ENCODE measurements around the gene RNF144A. TPM values are rescaled to one million over a fixed set of nuclear protein-coding genes. Genes with fewer than 3 reads are reported as not detected.
A peak's percentile ranks its signal among the peaks of the same experiment; 100 is the strongest.

The RNF144A gene
- total and polyA plus RNA-seq, 10 of the 15 experiments (the other 5 are each of a cell fraction or from before 2014, with no cell fraction given), result 0.02 to 12.1 (median 0.48) TPM; not detected in 1

DNA sequence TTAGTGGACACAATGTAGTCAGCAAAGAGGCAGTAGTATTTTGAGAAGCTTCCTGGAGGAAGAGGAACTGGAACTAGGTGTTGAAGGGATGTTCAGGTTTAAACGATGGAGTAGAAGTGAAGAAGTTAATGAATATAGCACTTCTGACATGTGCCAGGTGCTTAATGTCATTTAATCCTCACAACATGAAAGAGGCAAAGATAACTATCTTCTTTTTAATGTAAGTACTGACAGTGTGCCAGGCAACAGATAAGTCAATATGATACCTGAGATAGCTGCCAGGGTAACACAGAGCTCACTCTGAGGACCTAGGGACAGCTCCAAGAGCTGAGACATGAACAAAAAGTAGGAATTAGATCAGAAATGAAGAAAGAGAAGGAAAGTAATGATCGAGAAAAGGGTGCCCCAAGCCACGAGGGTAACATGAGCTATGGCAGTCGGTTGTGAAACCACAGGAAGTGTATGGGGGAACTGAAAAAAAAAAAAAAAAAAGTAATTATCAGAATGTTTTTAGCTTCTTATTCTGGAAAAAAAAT lies 140.7 kb downstream of the RNF144A start:
- in situ Hi-C loops (cut with MboI), result no loop called here
- Histone ChIP-seq H3K79me2 (ENCODE audit: control insufficient read depth, insufficient read depth, low read length) (no peaks in the 10 kb centered on the region), H4K20me1 (ENCODE audit: control insufficient read depth, insufficient read depth) (no peaks in the 10 kb centered on the region), H3K9me3 (replicated peaks; ENCODE audit: control insufficient read depth, insufficient read depth, low read length) (peaks cover 2% of the 10 kb centered on the region; the same call in 2 of the 3 replicates), H3K9ac (ENCODE audit: control insufficient read depth, insufficient read depth, low read length) (no peak overlapping the region), H3K4me2 (ENCODE audit: control insufficient read depth, insufficient read depth) (peak overlapping the region; percentile 76), H3K4me3 (no peak overlapping the region), H3K36me3 (ENCODE audit: control insufficient read depth in 2 of 2, insufficient read depth in 2 of 2, low read length in 1 of 2) (no peaks in the 10 kb centered on the region), H2AFZ (ENCODE audit: control insufficient read depth, low read depth, low read length) (no peak overlapping the region), H3K27me3 (replicated peaks in 1 of 2; ENCODE audit: control insufficient read depth in 2 of 2, insufficient read depth in 2 of 2, low read length in 1 of 2) (no peaks in the 10 kb centered on the region), H3K27ac (ENCODE audit: control insufficient read depth, insufficient read depth) (peak overlapping the region; percentile 18; the same call in 1 of the 2 replicates), H3K4me1 (ENCODE audit: control insufficient read depth, insufficient read depth, low read length) (peaks cover 13% of the 10 kb centered on the region)
- intact Hi-C loops (cut with micrococcal nuclease; ENCODE audit: unreplicated experiment), result loop anchor here (10.0 kb wide), 1 partner anchor 703 kb away; no protein-coding TSS in a partner anchor
- SMC1A ChIA-PET (ENCODE audit: uncharacterized antibody, unreplicated experiment), result interaction anchor here (0.6 to 2.2 kb wide), 13 partner anchors 8 to 1547 kb away, joined by 3 to 12 read pairs (median 4); no protein-coding TSS in a partner anchor
- WGBS (ENCODE audit: insufficient coverage, insufficient replicate concordance, low lambda C conversion rate, missing lambda C conversion rate), result 0% methylated on average over 4 of the region's 4 CpGs
- FAIRE-seq, result no peak
- no TSS peak for BruUV-seq (replicated peaks)
- POLR2A ChIA-PET, result interaction anchor here (1.0 kb wide), 1 partner anchor 1454 kb away, joined by 3 read pairs; no protein-coding TSS in a partner anchor
- ATAC-seq, result peak; percentile 82
- DNase-seq (ENCODE audit: low read depth, low spot score), result peak; percentile 48
- RAD21 ChIA-PET (ENCODE audit: unreplicated experiment), result interaction anchor here (0.7 to 1.8 kb wide), 8 partner anchors 9 to 138 kb away, joined by 3 to 6 read pairs (median 3); no protein-coding TSS in a partner anchor
- CTCF ChIA-PET, result interaction anchor here (0.6 to 3.0 kb wide), 15 partner anchors 12 to 1927 kb away, joined by 3 to 38 read pairs (median 4); no protein-coding TSS in a partner anchor
- TF ChIP-seq, protein P1, sequence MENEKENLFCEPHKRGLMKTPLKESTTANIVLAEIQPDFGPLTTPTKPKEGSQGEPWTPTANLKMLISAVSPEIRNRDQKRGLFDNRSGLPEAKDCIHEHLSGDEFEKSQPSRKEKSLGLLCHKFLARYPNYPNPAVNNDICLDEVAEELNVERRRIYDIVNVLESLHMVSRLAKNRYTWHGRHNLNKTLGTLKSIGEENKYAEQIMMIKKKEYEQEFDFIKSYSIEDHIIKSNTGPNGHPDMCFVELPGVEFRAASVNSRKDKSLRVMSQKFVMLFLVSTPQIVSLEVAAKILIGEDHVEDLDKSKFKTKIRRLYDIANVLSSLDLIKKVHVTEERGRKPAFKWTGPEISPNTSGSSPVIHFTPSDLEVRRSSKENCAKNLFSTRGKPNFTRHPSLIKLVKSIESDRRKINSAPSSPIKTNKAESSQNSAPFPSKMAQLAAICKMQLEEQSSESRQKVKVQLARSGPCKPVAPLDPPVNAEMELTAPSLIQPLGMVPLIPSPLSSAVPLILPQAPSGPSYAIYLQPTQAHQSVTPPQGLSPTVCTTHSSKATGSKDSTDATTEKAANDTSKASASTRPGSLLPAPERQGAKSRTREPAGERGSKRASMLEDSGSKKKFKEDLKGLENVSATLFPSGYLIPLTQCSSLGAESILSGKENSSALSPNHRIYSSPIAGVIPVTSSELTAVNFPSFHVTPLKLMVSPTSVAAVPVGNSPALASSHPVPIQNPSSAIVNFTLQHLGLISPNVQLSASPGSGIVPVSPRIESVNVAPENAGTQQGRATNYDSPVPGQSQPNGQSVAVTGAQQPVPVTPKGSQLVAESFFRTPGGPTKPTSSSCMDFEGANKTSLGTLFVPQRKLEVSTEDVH (IDR thresholded peaks at IDR 0.05; ENCODE audit: low read depth, partially characterized antibody), result no peak
- TF ChIP-seq DPF2 (IDR thresholded peaks at IDR 0.05) (peak; percentile 57; the same call in 1 of the 2 replicates), ZNF274 (IDR thresholded peaks at IDR 0.05; ENCODE audit: insufficient read depth, insufficient read length) (no peak), IKZF2 (IDR thresholded peaks at IDR 0.05) (peak; percentile 34 to 45; a peak in 3 of 4 replicates), ZNF207 (IDR thresholded peaks at IDR 0.05; ENCODE audit: borderline replicate concordance) (no peak), SMARCA5 (IDR thresholded peaks at IDR 0.05) (no peak), HDGF (IDR thresholded peaks at IDR 0.05) (no peak), RAD51 (IDR thresholded peaks at IDR 0.05) (no peak)
- TF ChIP-seq, protein P2, sequence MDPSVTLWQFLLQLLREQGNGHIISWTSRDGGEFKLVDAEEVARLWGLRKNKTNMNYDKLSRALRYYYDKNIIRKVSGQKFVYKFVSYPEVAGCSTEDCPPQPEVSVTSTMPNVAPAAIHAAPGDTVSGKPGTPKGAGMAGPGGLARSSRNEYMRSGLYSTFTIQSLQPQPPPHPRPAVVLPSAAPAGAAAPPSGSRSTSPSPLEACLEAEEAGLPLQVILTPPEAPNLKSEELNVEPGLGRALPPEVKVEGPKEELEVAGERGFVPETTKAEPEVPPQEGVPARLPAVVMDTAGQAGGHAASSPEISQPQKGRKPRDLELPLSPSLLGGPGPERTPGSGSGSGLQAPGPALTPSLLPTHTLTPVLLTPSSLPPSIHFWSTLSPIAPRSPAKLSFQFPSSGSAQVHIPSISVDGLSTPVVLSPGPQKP (IDR thresholded peaks at IDR 0.05; ENCODE audit: low read depth, low read length), result no peak
- TF ChIP-seq, protein P3, sequence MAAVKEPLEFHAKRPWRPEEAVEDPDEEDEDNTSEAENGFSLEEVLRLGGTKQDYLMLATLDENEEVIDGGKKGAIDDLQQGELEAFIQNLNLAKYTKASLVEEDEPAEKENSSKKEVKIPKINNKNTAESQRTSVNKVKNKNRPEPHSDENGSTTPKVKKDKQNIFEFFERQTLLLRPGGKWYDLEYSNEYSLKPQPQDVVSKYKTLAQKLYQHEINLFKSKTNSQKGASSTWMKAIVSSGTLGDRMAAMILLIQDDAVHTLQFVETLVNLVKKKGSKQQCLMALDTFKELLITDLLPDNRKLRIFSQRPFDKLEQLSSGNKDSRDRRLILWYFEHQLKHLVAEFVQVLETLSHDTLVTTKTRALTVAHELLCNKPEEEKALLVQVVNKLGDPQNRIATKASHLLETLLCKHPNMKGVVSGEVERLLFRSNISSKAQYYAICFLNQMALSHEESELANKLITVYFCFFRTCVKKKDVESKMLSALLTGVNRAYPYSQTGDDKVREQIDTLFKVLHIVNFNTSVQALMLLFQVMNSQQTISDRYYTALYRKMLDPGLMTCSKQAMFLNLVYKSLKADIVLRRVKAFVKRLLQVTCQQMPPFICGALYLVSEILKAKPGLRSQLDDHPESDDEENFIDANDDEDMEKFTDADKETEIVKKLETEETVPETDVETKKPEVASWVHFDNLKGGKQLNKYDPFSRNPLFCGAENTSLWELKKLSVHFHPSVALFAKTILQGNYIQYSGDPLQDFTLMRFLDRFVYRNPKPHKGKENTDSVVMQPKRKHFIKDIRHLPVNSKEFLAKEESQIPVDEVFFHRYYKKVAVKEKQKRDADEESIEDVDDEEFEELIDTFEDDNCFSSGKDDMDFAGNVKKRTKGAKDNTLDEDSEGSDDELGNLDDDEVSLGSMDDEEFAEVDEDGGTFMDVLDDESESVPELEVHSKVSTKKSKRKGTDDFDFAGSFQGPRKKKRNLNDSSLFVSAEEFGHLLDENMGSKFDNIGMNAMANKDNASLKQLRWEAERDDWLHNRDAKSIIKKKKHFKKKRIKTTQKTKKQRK (IDR thresholded peaks at IDR 0.05; ENCODE audit: low read depth, low read length), result no peak
- TF ChIP-seq, protein P4, sequence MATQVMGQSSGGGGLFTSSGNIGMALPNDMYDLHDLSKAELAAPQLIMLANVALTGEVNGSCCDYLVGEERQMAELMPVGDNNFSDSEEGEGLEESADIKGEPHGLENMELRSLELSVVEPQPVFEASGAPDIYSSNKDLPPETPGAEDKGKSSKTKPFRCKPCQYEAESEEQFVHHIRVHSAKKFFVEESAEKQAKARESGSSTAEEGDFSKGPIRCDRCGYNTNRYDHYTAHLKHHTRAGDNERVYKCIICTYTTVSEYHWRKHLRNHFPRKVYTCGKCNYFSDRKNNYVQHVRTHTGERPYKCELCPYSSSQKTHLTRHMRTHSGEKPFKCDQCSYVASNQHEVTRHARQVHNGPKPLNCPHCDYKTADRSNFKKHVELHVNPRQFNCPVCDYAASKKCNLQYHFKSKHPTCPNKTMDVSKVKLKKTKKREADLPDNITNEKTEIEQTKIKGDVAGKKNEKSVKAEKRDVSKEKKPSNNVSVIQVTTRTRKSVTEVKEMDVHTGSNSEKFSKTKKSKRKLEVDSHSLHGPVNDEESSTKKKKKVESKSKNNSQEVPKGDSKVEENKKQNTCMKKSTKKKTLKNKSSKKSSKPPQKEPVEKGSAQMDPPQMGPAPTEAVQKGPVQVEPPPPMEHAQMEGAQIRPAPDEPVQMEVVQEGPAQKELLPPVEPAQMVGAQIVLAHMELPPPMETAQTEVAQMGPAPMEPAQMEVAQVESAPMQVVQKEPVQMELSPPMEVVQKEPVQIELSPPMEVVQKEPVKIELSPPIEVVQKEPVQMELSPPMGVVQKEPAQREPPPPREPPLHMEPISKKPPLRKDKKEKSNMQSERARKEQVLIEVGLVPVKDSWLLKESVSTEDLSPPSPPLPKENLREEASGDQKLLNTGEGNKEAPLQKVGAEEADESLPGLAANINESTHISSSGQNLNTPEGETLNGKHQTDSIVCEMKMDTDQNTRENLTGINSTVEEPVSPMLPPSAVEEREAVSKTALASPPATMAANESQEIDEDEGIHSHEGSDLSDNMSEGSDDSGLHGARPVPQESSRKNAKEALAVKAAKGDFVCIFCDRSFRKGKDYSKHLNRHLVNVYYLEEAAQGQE (IDR thresholded peaks at IDR 0.05; ENCODE audit: low read depth, low read length), result no peak
